Measurements from ENCODE around the gene MAP7D1. TPM values are rescaled to one million over a fixed set of nuclear protein-coding genes. Genes with fewer than 3 reads are reported as not detected.
A peak's percentile ranks its signal among the peaks of the same experiment; 100 is the strongest.
"Not testable (repeated sequence)": the region's sequence is repeated elsewhere in the genome, so short reads cannot be mapped to it uniquely, and the experiment has no call there.

The MAP7D1 gene
- total RNA-seq, 1 experiment from 2014 or later = 173 TPM

GRCh38 chr1:36217670-36218069 lies 61.7 kb downstream of the MAP7D1 start:
- H3K79me2 ChIP-seq (ENCODE audit: low read depth) = no peaks in the 10 kb centered on the region
- POLR2A ChIA-PET (ENCODE audit: unreplicated experiment) = no interaction called here
- TF ChIP-seq CTCF (conservative IDR thresholded peaks at IDR 0.05) (peak; percentile 37; the same call in 1 of the 2 replicates), EZH2 (IDR thresholded peaks at IDR 0.05; ENCODE audit: low read depth) (no peak)
- CTCF ChIA-PET = no interaction called here
- peaks cover 5% of the 10 kb centered on the region for H3F3A ChIP-seq (ENCODE audit: insufficient read depth, low read depth)
- DNase-seq = no peak
- no peaks in the 10 kb centered on the region for H3K9me3 ChIP-seq (ENCODE audit: insufficient read depth, low read depth)
- H3K9me2 ChIP-seq (ENCODE audit: insufficient read depth) = no peaks in the 10 kb centered on the region
- no peak overlapping the region for H3K4me3 ChIP-seq
- H2AFZ ChIP-seq = no peak overlapping the region
- intact Hi-C loops (cut with micrococcal nuclease; ENCODE audit: unreplicated experiment) = loop anchor here (1.0 kb wide), 1 partner anchor 68 kb away; the partner anchor contains the start of gene TRAPPC3
- no peak overlapping the region for H3K27ac ChIP-seq
- no peaks in the 10 kb centered on the region for H3K36me3 ChIP-seq (ENCODE audit: low read depth)
- H4K20me1 ChIP-seq (ENCODE audit: insufficient read depth) = no peaks in the 10 kb centered on the region
- H3K4me2 ChIP-seq = no peak overlapping the region
- peaks cover 3% of the 10 kb centered on the region for H3K4me1 ChIP-seq (replicated peaks; ENCODE audit: insufficient read depth)
- BruUV-seq (replicated peaks) = no TSS peak
- no peaks in the 10 kb centered on the region for H3K27me3 ChIP-seq (ENCODE audit: insufficient read depth, low read depth)

GRCh38 chr1:36221901-36222300 lies 65.9 kb downstream of the MAP7D1 start:
- intact Hi-C loops (cut with micrococcal nuclease; ENCODE audit: unreplicated experiment); H3K4me3 ChIP-seq; H3K9me3 ChIP-seq (ENCODE audit: insufficient read depth, low read depth); H3K4me2 ChIP-seq; H3K27ac ChIP-seq; DNase-seq; H3K9me2 ChIP-seq (ENCODE audit: insufficient read depth); H2AFZ ChIP-seq; H3K27me3 ChIP-seq (ENCODE audit: insufficient read depth, low read depth); BruUV-seq (replicated peaks); POLR2A ChIA-PET (ENCODE audit: unreplicated experiment): not testable (repeated sequence)
- H4K20me1 ChIP-seq (ENCODE audit: insufficient read depth) = peaks cover 20% of the 10 kb centered on the region
- H3K36me3 ChIP-seq (ENCODE audit: low read depth) = peaks cover 11% of the 10 kb centered on the region
- CTCF ChIA-PET = interaction anchor here (0.7 to 1.0 kb wide), 2 partner anchors 22 to 71 kb away, joined by 6 to 9 read pairs; no protein-coding TSS in a partner anchor
- peaks cover 22% of the 10 kb centered on the region for H3F3A ChIP-seq (ENCODE audit: insufficient read depth, low read depth)
- peaks cover 25% of the 10 kb centered on the region for H3K79me2 ChIP-seq (ENCODE audit: low read depth)
- peaks cover 12% of the 10 kb centered on the region for H3K4me1 ChIP-seq (replicated peaks; ENCODE audit: insufficient read depth)

GRCh38 chr1:36222481-36223380 lies 66.8 kb downstream of the MAP7D1 start:
- peaks cover 34% of the 10 kb centered on the region for H3K79me2 ChIP-seq (ENCODE audit: low read depth)
- no peaks in the 10 kb centered on the region for H3K27me3 ChIP-seq (ENCODE audit: insufficient read depth, low read depth)
- H3K4me1 ChIP-seq (replicated peaks; ENCODE audit: insufficient read depth) = peaks cover 12% of the 10 kb centered on the region
- TF ChIP-seq EZH2 (IDR thresholded peaks at IDR 0.05; ENCODE audit: low read depth) = no peak
- no peak for TF ChIP-seq CTCF (conservative IDR thresholded peaks at IDR 0.05)
- H3K9me2 ChIP-seq (ENCODE audit: insufficient read depth) = no peaks in the 10 kb centered on the region
- no peaks in the 10 kb centered on the region for H3K9me3 ChIP-seq (ENCODE audit: insufficient read depth, low read depth)
- peaks cover 29% of the 10 kb centered on the region for H4K20me1 ChIP-seq (ENCODE audit: insufficient read depth)
- BruUV-seq (replicated peaks) = no TSS peak
- ChIA-PET CTCF (interaction anchor here (0.6 to 1.0 kb wide), 2 partner anchors 73 to 150 kb away, joined by 3 to 8 read pairs; no protein-coding TSS in a partner anchor), POLR2A (ENCODE audit: unreplicated experiment) (no interaction called here)
- peak overlapping the region; percentile 86 for H3K27ac ChIP-seq
- H3K4me2 ChIP-seq = peak overlapping the region; percentile 75
- intact Hi-C loops (cut with micrococcal nuclease; ENCODE audit: unreplicated experiment) = no loop called here
- peaks cover 17% of the 10 kb centered on the region for H3K36me3 ChIP-seq (ENCODE audit: low read depth)
- no peak for DNase-seq
- H3K4me3 ChIP-seq = peak overlapping the region; percentile 72
- H3F3A ChIP-seq (ENCODE audit: insufficient read depth, low read depth) = peaks cover 22% of the 10 kb centered on the region
- peak overlapping the region; percentile 89 for H2AFZ ChIP-seq

All from PC-9 (cell line).